ENCODE measurements around the gene GRIN2C.

GRCh38 chr17:74797824-74798223, 61.9 kb downstream of the GRIN2C start:
- no peak for TF ChIP-seq CEBPB (IDR thresholded peaks at IDR 0.05)
- no peak for TF ChIP-seq RAD21 (IDR thresholded peaks at IDR 0.05; ENCODE audit: low read depth)
- TF ChIP-seq EP300 (IDR thresholded peaks at IDR 0.05; ENCODE audit: borderline replicate concordance) = no peak
- no peak for TF ChIP-seq YY1 (IDR thresholded peaks at IDR 0.05; ENCODE audit: low read depth)
- no peak for TF ChIP-seq CREB1 (IDR thresholded peaks at IDR 0.05; ENCODE audit: low read depth)
- no peak for TF ChIP-seq MAX (IDR thresholded peaks at IDR 0.05)
- TF ChIP-seq REST (IDR thresholded peaks at IDR 0.05; ENCODE audit: low read depth) = no peak
- TF ChIP-seq TAF1 (IDR thresholded peaks at IDR 0.05; ENCODE audit: low read depth) = no peak
- TF ChIP-seq EGR1 (IDR thresholded peaks at IDR 0.05) = no peak
- TF ChIP-seq TCF12 (IDR thresholded peaks at IDR 0.05; ENCODE audit: low read depth) = no peak
- TF ChIP-seq NFIC (IDR thresholded peaks at IDR 0.05) = no peak
- no peak for TF ChIP-seq TEAD4 (IDR thresholded peaks at IDR 0.05)
- no peak for TF ChIP-seq FOXM1 (IDR thresholded peaks at IDR 0.05; ENCODE audit: borderline replicate concordance, low read depth)
- TF ChIP-seq ZBTB7A (IDR thresholded peaks at IDR 0.05; ENCODE audit: low read depth) = no peak

All from Ishikawa (cell line).